ENCODE data around the gene SND1. TPM values are rescaled to one million over a fixed set of nuclear protein-coding genes. Genes with fewer than 3 reads are reported as not detected.

SND1 gene
- total RNA-seq, 1 experiment from 2014 or later: 274 TPM

DNA sequence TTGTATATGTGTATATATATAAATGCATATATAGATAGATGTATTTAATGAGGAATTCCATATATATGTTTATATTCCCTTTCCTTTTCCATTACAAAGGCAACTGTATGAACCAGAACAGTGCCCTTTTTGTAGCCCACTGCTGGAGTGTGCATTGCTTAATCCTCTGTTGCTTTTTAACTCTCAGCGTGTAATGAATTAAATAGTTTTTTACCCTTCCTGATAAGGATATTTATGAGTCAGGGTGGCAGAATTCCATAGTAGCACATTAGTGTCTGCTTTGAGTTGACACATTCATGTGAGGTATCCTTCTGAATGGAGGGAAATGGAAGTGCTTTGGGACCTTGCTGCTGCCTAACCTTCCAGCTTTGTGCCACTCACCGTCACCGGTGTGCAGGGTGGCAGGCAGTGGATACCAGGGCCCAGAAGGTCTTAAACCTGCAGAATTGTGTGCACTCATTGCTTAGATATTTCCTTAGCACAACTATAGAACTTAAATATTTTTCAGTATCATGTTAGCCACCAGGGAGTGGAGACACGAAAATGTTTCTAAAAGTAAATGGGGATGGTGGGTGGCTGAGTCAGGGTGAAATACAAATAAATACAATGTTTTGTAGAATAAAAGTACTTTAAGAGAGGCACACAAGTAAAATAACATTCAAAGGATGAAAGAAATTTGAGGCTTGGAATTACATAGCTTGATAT is 117.9 kb downstream of the SND1 start:
- BruUV-seq (replicated peaks): no TSS peak
- Histone ChIP-seq H3K4me3 (ENCODE audit: low read depth, low read length) (no peak overlapping the region), H3K27me3 (replicated peaks; ENCODE audit: control insufficient read depth, insufficient read depth, low read length) (no peaks in the 10 kb centered on the region), H3K9me3 (no peaks in the 10 kb centered on the region), H3K4me1 (no peaks in the 10 kb centered on the region), H3K36me3 (ENCODE audit: control insufficient read depth, insufficient read depth, low read length) (no peaks in the 10 kb centered on the region)
- no peak for DNase-seq
- Mint-ChIP-seq H3K9me3 (ENCODE audit: unreplicated experiment) (no peaks in the 10 kb centered on the region), H3K27me3 (ENCODE audit: insufficient read depth, unreplicated experiment) (no peaks in the 10 kb centered on the region), H3K4me1 (ENCODE audit: low read depth, unreplicated experiment) (no peaks in the 10 kb centered on the region), H3K36me3 (ENCODE audit: insufficient read depth, unreplicated experiment) (peaks cover 17% of the 10 kb centered on the region), H3K27ac (ENCODE audit: unreplicated experiment) (no peak overlapping the region), H3K4me3 (ENCODE audit: unreplicated experiment) (no peak overlapping the region)
- intact Hi-C loops (cut with micrococcal nuclease; ENCODE audit: unreplicated experiment): no loop called here
- CTCF ChIA-PET: no interaction called here
- TF ChIP-seq, protein P1, sequence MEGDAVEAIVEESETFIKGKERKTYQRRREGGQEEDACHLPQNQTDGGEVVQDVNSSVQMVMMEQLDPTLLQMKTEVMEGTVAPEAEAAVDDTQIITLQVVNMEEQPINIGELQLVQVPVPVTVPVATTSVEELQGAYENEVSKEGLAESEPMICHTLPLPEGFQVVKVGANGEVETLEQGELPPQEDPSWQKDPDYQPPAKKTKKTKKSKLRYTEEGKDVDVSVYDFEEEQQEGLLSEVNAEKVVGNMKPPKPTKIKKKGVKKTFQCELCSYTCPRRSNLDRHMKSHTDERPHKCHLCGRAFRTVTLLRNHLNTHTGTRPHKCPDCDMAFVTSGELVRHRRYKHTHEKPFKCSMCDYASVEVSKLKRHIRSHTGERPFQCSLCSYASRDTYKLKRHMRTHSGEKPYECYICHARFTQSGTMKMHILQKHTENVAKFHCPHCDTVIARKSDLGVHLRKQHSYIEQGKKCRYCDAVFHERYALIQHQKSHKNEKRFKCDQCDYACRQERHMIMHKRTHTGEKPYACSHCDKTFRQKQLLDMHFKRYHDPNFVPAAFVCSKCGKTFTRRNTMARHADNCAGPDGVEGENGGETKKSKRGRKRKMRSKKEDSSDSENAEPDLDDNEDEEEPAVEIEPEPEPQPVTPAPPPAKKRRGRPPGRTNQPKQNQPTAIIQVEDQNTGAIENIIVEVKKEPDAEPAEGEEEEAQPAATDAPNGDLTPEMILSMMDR (IDR thresholded peaks at IDR 0.05; ENCODE audit: insufficient read depth in 1 of 2, low read depth in 1 of 2, low read length in 1 of 2, severe bottlenecking in 1 of 2, unreplicated experiment in 1 of 2): no peak
- POLR2A ChIA-PET: no interaction called here

GRCh38 chr7:127770885-127771284 is 118.9 kb downstream of the SND1 start:
- TF ChIP-seq, protein P1 (IDR thresholded peaks at IDR 0.05; ENCODE audit: insufficient read depth in 1 of 2, low read depth in 1 of 2, low read length in 1 of 2, severe bottlenecking in 1 of 2, unreplicated experiment in 1 of 2): no peak
- Histone ChIP-seq H3K4me3 (ENCODE audit: low read depth, low read length) (no peak overlapping the region), H3K36me3 (ENCODE audit: control insufficient read depth, insufficient read depth, low read length) (no peaks in the 10 kb centered on the region), H3K9me3 (no peaks in the 10 kb centered on the region), H3K4me1 (no peaks in the 10 kb centered on the region), H3K27me3 (replicated peaks; ENCODE audit: control insufficient read depth, insufficient read depth, low read length) (no peaks in the 10 kb centered on the region)
- ChIA-PET POLR2A (no interaction called here), CTCF (no interaction called here)
- Mint-ChIP-seq H3K4me3 (ENCODE audit: unreplicated experiment) (no peak overlapping the region), H3K4me1 (ENCODE audit: low read depth, unreplicated experiment) (no peaks in the 10 kb centered on the region), H3K27me3 (ENCODE audit: insufficient read depth, unreplicated experiment) (no peaks in the 10 kb centered on the region), H3K9me3 (ENCODE audit: unreplicated experiment) (no peaks in the 10 kb centered on the region), H3K36me3 (ENCODE audit: insufficient read depth, unreplicated experiment) (peaks cover 21% of the 10 kb centered on the region), H3K27ac (ENCODE audit: unreplicated experiment) (no peak overlapping the region)
- intact Hi-C loops (cut with micrococcal nuclease; ENCODE audit: unreplicated experiment): no loop called here
- DNase-seq: no peak
- BruUV-seq (replicated peaks): no TSS peak

- H3K27me3 ChIP-seq (replicated peaks; ENCODE audit: control insufficient read depth, insufficient read depth, low read length): no peaks in the 10 kb centered on the region
- no peaks in the 10 kb centered on the region for H3K9me3 ChIP-seq
- Mint-ChIP-seq H3K27ac (ENCODE audit: unreplicated experiment) (no peak overlapping the region), H3K9me3 (ENCODE audit: unreplicated experiment) (no peaks in the 10 kb centered on the region), H3K4me3 (ENCODE audit: unreplicated experiment) (no peak overlapping the region), H3K4me1 (ENCODE audit: low read depth, unreplicated experiment) (no peaks in the 10 kb centered on the region), H3K36me3 (ENCODE audit: insufficient read depth, unreplicated experiment) (peaks cover 24% of the 10 kb centered on the region), H3K27me3 (ENCODE audit: insufficient read depth, unreplicated experiment) (no peaks in the 10 kb centered on the region)
- no peak for DNase-seq
- no peak overlapping the region for H3K4me3 ChIP-seq (ENCODE audit: low read depth, low read length)
- CTCF ChIA-PET: no interaction called here
- POLR2A ChIA-PET: no interaction called here
- BruUV-seq (replicated peaks): no TSS peak
- TF ChIP-seq, protein P1 (IDR thresholded peaks at IDR 0.05; ENCODE audit: insufficient read depth in 1 of 2, low read depth in 1 of 2, low read length in 1 of 2, severe bottlenecking in 1 of 2, unreplicated experiment in 1 of 2): no peak
- intact Hi-C loops (cut with micrococcal nuclease; ENCODE audit: unreplicated experiment): no loop called here
- no peaks in the 10 kb centered on the region for H3K4me1 ChIP-seq
- H3K36me3 ChIP-seq (ENCODE audit: control insufficient read depth, insufficient read depth, low read length): no peaks in the 10 kb centered on the region
Observed at GRCh38 chr7:127771707-127772106, 119.7 kb downstream of the SND1 start.
